H1 (cell line): ENCODE results near the gene MBD4. TPM values are rescaled to one million over a fixed set of nuclear protein-coding genes. Genes with fewer than 3 reads are reported as not detected.

Experiments
- CTCF ChIA-PET: fragments of 300-600 bp; sonication (Branson Sonifier 250); formaldehyde crosslinking; loops from one replicate; lab custom pipeline; 2021; ENCODE audit not compliant: partially characterized antibody; lab: Charles Lee
- POLR2A ChIA-PET: fragments of 300-600 bp; sonication (Branson Sonifier 250); formaldehyde crosslinking; loops from one replicate; lab custom pipeline; 2021; ENCODE audit warnings: inconsistent platforms; ENCODE audit not compliant: partially characterized antibody; lab: Charles Lee
- DNase-seq, 2 experiments: peaks; one replicate each; pipeline versions ENCODE4 v3.0.0 to v3.0.0-alpha.2; 2010 to 2022; ENCODE audit warnings: low spot score in 2 of 2, low read depth in 1 of 2, mixed read lengths in 1 of 2
- FAIRE-seq: peaks from 2 replicates; lab custom pipeline; 2011; peaks lifted over from hg19 to GRCh38; lab: Jason Lieb, UNC
- H2AFZ ChIP-seq: 2 replicates; pipeline ENCODE4 v1.8.1; 2012; ENCODE audit warnings: low read length, inconsistent platforms
- H2AK5ac ChIP-seq: 2 replicates; pipeline ENCODE4 v1.6.1; 2013; ENCODE audit warnings: low read depth, low read length
- H2BK120ac ChIP-seq: replicated peaks from 2 replicates; pipeline ENCODE3; 2013; ENCODE audit warnings: low read depth, low read length, inconsistent platforms
- H2BK12ac ChIP-seq: 2 replicates; pipeline ENCODE4 v1.6.1; 2013; ENCODE audit warnings: low read depth, low read length
- H2BK15ac ChIP-seq: 2 replicates; pipeline ENCODE4 v1.6.1; 2013; ENCODE audit warnings: low read length
- H2BK20ac ChIP-seq: 2 replicates; pipeline ENCODE4 v1.6.1; 2013; ENCODE audit warnings: low read length
- H2BK5ac ChIP-seq: 2 replicates; pipeline ENCODE4 v1.6.1; 2013; ENCODE audit warnings: low read depth, low read length
- H3K14ac ChIP-seq: 2 replicates; pipeline ENCODE4 v1.6.1; 2013; ENCODE audit warnings: inconsistent platforms; ENCODE audit not compliant: insufficient read length
- H3K18ac ChIP-seq: 2 replicates; pipeline ENCODE4 v1.6.1; 2013; ENCODE audit warnings: low read length; ENCODE audit errors: extremely low read depth
- H3K23ac ChIP-seq: 2 replicates; pipeline ENCODE4 v1.6.1; 2013; ENCODE audit warnings: inconsistent platforms; ENCODE audit not compliant: insufficient read length
- H3K23me2 ChIP-seq: 2 replicates; pipeline ENCODE4 v1.6.1; 2013; ENCODE audit warnings: low read depth, low read length
- H3K27ac ChIP-seq: 2 replicates; pipeline ENCODE4 v1.6.1; 2011; ENCODE audit warnings: low read depth, low read length, inconsistent platforms
- H3K27me3 ChIP-seq, 4 experiments: replicated peaks in 1 of 4; 1 replicate in 1 of 4; 2 replicates in 3 of 4; pipeline versions ENCODE4 v1.6.1 to v1.8.1; 2011 to 2013; ENCODE audit warnings: low read length in 3 of 4, mild to moderate bottlenecking in 3 of 4, inconsistent platforms in 2 of 4, mixed read lengths in 2 of 4, moderate library complexity in 1 of 4; ENCODE audit not compliant: control insufficient read depth in 3 of 4, insufficient read depth in 3 of 4; ENCODE audit errors: extremely low read depth in 1 of 4
- H3K36me3 ChIP-seq, 4 experiments: 2 replicates each; pipeline versions ENCODE4 v1.6.1 to v1.8.1; 2011 to 2013; ENCODE audit warnings: mild to moderate bottlenecking in 4 of 4, low read length in 3 of 4, moderate library complexity in 2 of 4, control low read depth in 1 of 4, inconsistent platforms in 1 of 4; ENCODE audit not compliant: insufficient read depth in 4 of 4, control insufficient read depth in 2 of 4
- H3K4ac ChIP-seq: replicated peaks from 2 replicates; pipeline ENCODE3; 2013; ENCODE audit warnings: low read length, low read depth, mixed read lengths, inconsistent platforms; ENCODE audit not compliant: insufficient read length
- H3K4me1 ChIP-seq, 4 experiments: replicated peaks in 1 of 4; 1 replicate in 1 of 4; 2 replicates in 3 of 4; pipeline versions ENCODE4 v1.6.1 to v1.8.1; 2011 to 2013; ENCODE audit warnings: low read length in 3 of 4, inconsistent platforms in 2 of 4, mixed read lengths in 1 of 4; ENCODE audit not compliant: insufficient read depth in 4 of 4, control insufficient read depth in 3 of 4
- H3K4me2 ChIP-seq, 2 experiments: 2 replicates each; pipeline versions ENCODE4 v1.6.1 to v1.8.1; 2011 to 2013; ENCODE audit warnings: low read depth in 2 of 2, low read length in 2 of 2, control low read depth in 1 of 2, inconsistent platforms in 1 of 2, mild to moderate bottlenecking in 1 of 2; ENCODE audit not compliant: insufficient read depth in 1 of 2
- H3K4me3 ChIP-seq, 4 experiments: fragments of 200-600, 300-600 bp in 1 of 4; sonication (generic), shearing (Covaris generic), sonication (Bioruptor Twin) in 1 of 4; 2 replicates each; pipeline versions ENCODE4 v1.5.1 to v1.8.1; 2011 to 2016; ENCODE audit warnings: low read length in 4 of 4, low read depth in 3 of 4, control low read depth in 2 of 4, inconsistent platforms in 2 of 4, mild to moderate bottlenecking in 2 of 4, mixed read lengths in 1 of 4, moderate library complexity in 1 of 4; ENCODE audit not compliant: insufficient read depth in 2 of 4; ENCODE audit errors: extremely low read depth in 1 of 4
- H3K56ac ChIP-seq: replicated peaks from 2 replicates; pipeline ENCODE3; 2013; ENCODE audit warnings: low read depth, mild to moderate bottlenecking, mixed read lengths, low read length, inconsistent platforms; ENCODE audit not compliant: insufficient read length
- H3K79me1 ChIP-seq: 2 replicates; pipeline ENCODE4 v1.6.1; 2013; ENCODE audit warnings: low read depth, low read length, control low read depth
- H3K79me2 ChIP-seq, 2 experiments: 2 replicates each; pipeline versions ENCODE4 v1.6.1 to v1.8.1; 2012 to 2013; ENCODE audit warnings: low read length in 2 of 2, mild to moderate bottlenecking in 2 of 2, inconsistent platforms in 1 of 2; ENCODE audit not compliant: insufficient read depth in 2 of 2, control insufficient read depth in 1 of 2
- H3K9ac ChIP-seq, 4 experiments: replicated peaks in 1 of 4; 1 replicate in 1 of 4; 2 replicates in 3 of 4; pipeline versions ENCODE4 v1.6.1 to v1.8.1; 2011 to 2013; ENCODE audit warnings: low read depth in 3 of 4, low read length in 3 of 4, control low read depth in 2 of 4, mild to moderate bottlenecking in 2 of 4, moderate library complexity in 2 of 4, inconsistent platforms in 1 of 4; ENCODE audit errors: extremely low read depth in 1 of 4
- H3K9me3 ChIP-seq, 2 experiments: 2 replicates each; pipeline versions ENCODE4 v1.6.1 to v1.8.1; 2012 to 2013; ENCODE audit warnings: mild to moderate bottlenecking in 2 of 2, moderate library complexity in 2 of 2, control low read depth in 1 of 2, inconsistent platforms in 1 of 2, low read depth in 1 of 2, low read length in 1 of 2, mixed read lengths in 1 of 2; ENCODE audit not compliant: insufficient read depth in 2 of 2
- H4K20me1 ChIP-seq, 2 experiments: replicated peaks in 1 of 2; 2 replicates each; pipeline versions ENCODE3 to v1.8.1; 2011 to 2013; ENCODE audit warnings: inconsistent platforms in 2 of 2, low read length in 2 of 2, mild to moderate bottlenecking in 1 of 2; ENCODE audit not compliant: insufficient read depth in 2 of 2, control insufficient read depth in 1 of 2
- H4K5ac ChIP-seq: 2 replicates; pipeline ENCODE4 v1.6.1; 2013; ENCODE audit warnings: low read length, low read depth, mixed read lengths, inconsistent platforms; ENCODE audit not compliant: insufficient read length
- H4K8ac ChIP-seq: 2 replicates; pipeline ENCODE4 v1.8.0; 2013; ENCODE audit warnings: mild to moderate bottlenecking, moderate library complexity, low read length, inconsistent platforms; ENCODE audit not compliant: insufficient read depth; ENCODE audit errors: extremely low read depth
- H4K91ac ChIP-seq: replicated peaks from 2 replicates; pipeline ENCODE3; 2013; ENCODE audit warnings: low read length, mixed read lengths, inconsistent platforms; ENCODE audit not compliant: insufficient read length
- CEBPB ChIP-seq: IDR thresholded peaks from 2 replicates; pipeline ENCODE4 v1.6.1; 2012; ENCODE audit warnings: low read depth, low read length
- KDM4A ChIP-seq: IDR thresholded peaks from one replicate; pipeline ENCODE4 v1.7.1; 2012; ENCODE audit warnings: low read depth, mild to moderate bottlenecking, moderate library complexity, low read length, inconsistent platforms; ENCODE audit not compliant: severe bottlenecking
- TBP ChIP-seq: IDR thresholded peaks from 2 replicates; pipeline ENCODE4 v1.6.1; 2011; ENCODE audit warnings: low read depth, low read length, improper control_type of control experiment
- WGBS, 2 experiments: shearing (Covaris generic) in 1 of 2; methylation state at CpG; one replicate each; pipeline versions ENCODE4 v1.1.6 to v1.1.7; 2013 to 2015; ENCODE audit warnings: low lambda C conversion rate in 2 of 2, mixed read lengths in 2 of 2, inconsistent platforms in 1 of 2, low coverage in 1 of 2, missing lambda C conversion rate in 1 of 2; ENCODE audit not compliant: insufficient replicate concordance in 2 of 2, insufficient coverage in 1 of 2, insufficient read length in 1 of 2; ENCODE audit errors: extremely low coverage in 1 of 2, missing lambda C conversion rate in 1 of 2; 5-methylcytosine and 5-hydroxymethylcytosine counted together
- polyA plus RNA-seq, 7 experiments: library from polyadenylated mRNA; depleted of rRNA in 3 of 7; stranded (reverse) in 5 of 7; unstranded in 2 of 7; fragments of >200 nt in 5 of 7; fragments of 200-250 nt in 2 of 7; gene quantifications; 1 replicate in 5 of 7; 2 replicates in 1 of 7; 4 replicates in 1 of 7; pipeline versions ENCODE4 v1.2.1 to v1.2.3, GENCODE V29; 2011 to 2013; ENCODE audit warnings: missing spikeins in 2 of 7, mixed read lengths in 2 of 7
- total RNA-seq: library from RNA; stranded (reverse); fragmentation: NEBNext Ultra II Directional; extraction: Animal tissue kit (Norgen Biotek cat#: 25700); gene quantifications from 2 replicates; pipeline ENCODE4 v1.2.1, GENCODE V29; 2021

MBD4 gene
- total and polyA plus RNA-seq, 2 of the 8 experiments (the other 6 are each of a cell fraction or from before 2014, with no cell fraction given): 11.2 to 35.8 TPM

GRCh38 chr3:129415830-129416229 is 23.9 kb downstream of the MBD4 start:
- peaks cover 0 to 3% of the 10 kb centered on the region in 2 experiments for H4K20me1 ChIP-seq
- H3K4me3 ChIP-seq: no peak overlapping the region
- FAIRE-seq: no peak
- H3K9me3 ChIP-seq: no peaks in the 10 kb centered on the region
- H3K14ac ChIP-seq: no peak overlapping the region
- no peak overlapping the region for H2BK15ac ChIP-seq
- no peak overlapping the region for H3K23ac ChIP-seq
- POLR2A ChIA-PET: no interaction called here
- H4K91ac ChIP-seq: no peak overlapping the region
- H3K18ac ChIP-seq: no peak overlapping the region
- H3K27ac ChIP-seq: no peak overlapping the region
- H3K4ac ChIP-seq: no peak overlapping the region
- no peak overlapping the region for H4K8ac ChIP-seq
- CTCF ChIA-PET: interaction anchor here (1.0 kb wide), 2 partner anchors 10 to 64 kb away, joined by 4 read pairs; no protein-coding TSS in a partner anchor
- no peak overlapping the region for H2BK5ac ChIP-seq
- no peaks in the 10 kb centered on the region; a peak in 1 of 8 replicates for H3K36me3 ChIP-seq
- no peak overlapping the region for H3K56ac ChIP-seq
- no peak overlapping the region for H2BK20ac ChIP-seq
- no peaks in the 10 kb centered on the region for H3K79me2 ChIP-seq
- no peak overlapping the region for H4K5ac ChIP-seq
- no peak overlapping the region for H3K4me2 ChIP-seq
- no peak overlapping the region for H2AK5ac ChIP-seq
- H2AFZ ChIP-seq: no peak overlapping the region
- WGBS, 2 experiments: 76% methylated on average over 6 of the region's 6 CpGs; no CpG with 5 or more reads in 1 of the 2 experiments
- TF ChIP-seq KDM4A (no peak), TBP (no peak), CEBPB (no peak)
- no peaks in the 10 kb centered on the region for H3K79me1 ChIP-seq
- H3K9ac ChIP-seq: no peak overlapping the region
- peaks cover 0 to 5% (median 0%) of the 10 kb centered on the region in 4 experiments; a peak in 2 of 7 replicates for H3K27me3 ChIP-seq
- no peaks in the 10 kb centered on the region for H3K23me2 ChIP-seq
- H2BK120ac ChIP-seq: no peak overlapping the region
- no peaks in the 10 kb centered on the region; a peak in 1 of 7 replicates for H3K4me1 ChIP-seq
- no peak for DNase-seq
- H2BK12ac ChIP-seq: no peak overlapping the region
